NCI-H1048 (cell line): Measurements from ENCODE around the gene PARP8.
"Not testable (repeated sequence)": the region's sequence is repeated elsewhere in the genome, so short reads cannot be mapped to it uniquely, and the experiment has no call there.

Experiments
- DNase-seq: peaks from one replicate; lab custom pipeline; 2025; lab: John Stamatoyannopoulos, UW

Gene PARP8

GRCh38 chr5:50774446-50775175, 108.2 kb downstream of the PARP8 start:
- not testable (repeated sequence) for DNase-seq

- DNase-seq = no peak
Observed at GRCh38 chr5:50786073-50786472, 119.6 kb downstream of the PARP8 start.

GRCh38 chr5:50791813-50792212, 125.4 kb downstream of the PARP8 start:
- no peak for DNase-seq

GRCh38 chr5:50792843-50793242, 126.4 kb downstream of the PARP8 start:
- no peak for DNase-seq

GRCh38 chr5:50794812-50795211, 128.4 kb downstream of the PARP8 start:
- DNase-seq = no peak

GRCh38 chr5:50798002-50798401, 131.6 kb downstream of the PARP8 start:
- no peak for DNase-seq

- no peak for DNase-seq
Observed at GRCh38 chr5:50799596-50799995, 133.2 kb downstream of the PARP8 start.

GRCh38 chr5:50800410-50800809, 134.0 kb downstream of the PARP8 start:
- no peak for DNase-seq

GRCh38 chr5:50807661-50808060, 141.2 kb downstream of the PARP8 start:
- no peak for DNase-seq

GRCh38 chr5:50808406-50808805, 142.0 kb downstream of the PARP8 start:
- no peak for DNase-seq

- DNase-seq = not testable (repeated sequence)
Observed at GRCh38 chr5:50811746-50812145, 145.3 kb downstream of the PARP8 start.

- no peak for DNase-seq
Observed at GRCh38 chr5:50813691-50814090, 147.3 kb downstream of the PARP8 start.

- DNase-seq = no peak
Observed at GRCh38 chr5:50814556-50814955, 148.1 kb downstream of the PARP8 start.

- no peak for DNase-seq
Observed at GRCh38 chr5:50822046-50822445, 155.6 kb downstream of the PARP8 start.

- no peak for DNase-seq
Observed at GRCh38 chr5:50822761-50823160, 156.3 kb downstream of the PARP8 start.

GRCh38 chr5:50823568-50823967, 157.1 kb downstream of the PARP8 start:
- no peak for DNase-seq

- no peak for DNase-seq
Observed at GRCh38 chr5:50824109-50824508, 157.7 kb downstream of the PARP8 start.

GRCh38 chr5:50827516-50828247, 161.2 kb downstream of the PARP8 start:
- no peak for DNase-seq

- no peak for DNase-seq
Observed at GRCh38 chr5:50829023-50829422, 162.6 kb downstream of the PARP8 start.

GRCh38 chr5:50832657-50833284, 166.3 kb downstream of the PARP8 start:
- no peak for DNase-seq

GRCh38 chr5:50836356-50836755, 169.9 kb downstream of the PARP8 start:
- DNase-seq = no peak

- no peak for DNase-seq
Observed at GRCh38 chr5:50839472-50839871, 173.0 kb downstream of the PARP8 start.

GRCh38 chr5:50843091-50843490, 176.7 kb downstream of the PARP8 start:
- DNase-seq = no peak
